CD4-positive, alpha-beta T cell (primary cell): ENCODE results near the gene PLEKHG3. TPM values are rescaled to one million over a fixed set of nuclear protein-coding genes. Genes with fewer than 3 reads are reported as not detected.

ENCODE experiments used
- ATAC-seq: fragments of 200-7000 bp; cut with Tn5 transposase; one replicate; pipeline ENCODE4 v1.10.0; 2022; ENCODE audit warnings: mild to moderate bottlenecking; ENCODE audit not compliant: poor library complexity
- CTCF ChIA-PET: fragments of 350-600 bp; sonication (Branson Sonifier 250); formaldehyde crosslinking; loops from one replicate; lab custom pipeline; 2021; ENCODE audit warnings: antibody characterized with exemption, inconsistent platforms; lab: Charles Lee
- POLR2A ChIA-PET: fragments of 350-600 bp; sonication (Branson Sonifier 250); formaldehyde crosslinking; loops from one replicate; lab custom pipeline; 2021; ENCODE audit warnings: antibody characterized with exemption, inconsistent platforms; lab: Charles Lee
- DNase-seq, 14 experiments: peaks; one replicate each; pipeline ENCODE4 v3.0.0-alpha.2; 2013 to 2020; ENCODE audit warnings: mixed read lengths in 2 of 14
- H3K27ac ChIP-seq, 2 donors: one replicate each; pipeline versions ENCODE4 v1.5.1 to v1.7.0; 2013; ENCODE audit warnings: low read length in 2 of 2, low read depth in 1 of 2, mild to moderate bottlenecking in 1 of 2
- H3K27me3 ChIP-seq, 2 experiments: 1 replicate in 1 of 2; 2 replicates in 1 of 2; pipeline versions ENCODE4 v1.6.1 to v1.7.0; 2013; ENCODE audit warnings: low read length in 2 of 2, control low read depth in 1 of 2, mild to moderate bottlenecking in 1 of 2, moderate library complexity in 1 of 2; ENCODE audit not compliant: insufficient read depth in 2 of 2, control insufficient read depth in 1 of 2
- H3K36me3 ChIP-seq: one replicate; pipeline ENCODE4 v1.6.1; 2013; ENCODE audit warnings: low read length, control low read depth; ENCODE audit not compliant: insufficient read depth
- H3K4me1 ChIP-seq: one replicate; pipeline ENCODE4 v1.6.1; 2013; ENCODE audit warnings: low read length, control low read depth; ENCODE audit not compliant: insufficient read depth
- H3K4me3 ChIP-seq: one replicate; pipeline ENCODE4 v1.5.1; 2013; ENCODE audit warnings: mild to moderate bottlenecking, low read length, moderate library complexity
- H3K9me3 ChIP-seq, 2 experiments: 1 replicate in 1 of 2; 2 replicates in 1 of 2; pipeline versions ENCODE4 v1.6.1 to v1.7.0; 2013; ENCODE audit warnings: low read length in 2 of 2, mild to moderate bottlenecking in 2 of 2, control low read depth in 1 of 2, moderate library complexity in 1 of 2; ENCODE audit not compliant: control insufficient read depth in 1 of 2, insufficient read depth in 1 of 2
- H3K27ac Mint-ChIP-seq: one replicate; pipeline ENCODE4 v1.8.0; 2020; ENCODE audit warnings: mixed read lengths
- H3K27me3 Mint-ChIP-seq: one replicate; pipeline ENCODE4 v1.8.0; 2021; ENCODE audit warnings: mixed read lengths
- H3K36me3 Mint-ChIP-seq: one replicate; pipeline ENCODE4 v1.8.0; 2021; ENCODE audit warnings: low read depth, mixed read lengths
- H3K4me1 Mint-ChIP-seq: one replicate; pipeline ENCODE4 v1.8.0; 2021; ENCODE audit warnings: low read depth, mixed read lengths
- H3K4me3 Mint-ChIP-seq: one replicate; pipeline ENCODE4 v1.8.0; 2020; ENCODE audit warnings: mild to moderate bottlenecking, mixed read lengths
- H3K9me3 Mint-ChIP-seq: one replicate; pipeline ENCODE4 v1.8.0; 2020; ENCODE audit warnings: mixed read lengths
- intact Hi-C, 2 experiments: fragments of 100-400 bp; cut with DNase I in 1 of 2; cut with micrococcal nuclease in 1 of 2; formaldehyde crosslinking; loops; one replicate each; pipeline versions ENCODE4 v1.15.1 to v1.9.0; 2023 to 2025; cut with DNase I, micrococcal nuclease
- total RNA-seq, 174 experiments: library from RNA in 2 of 174; stranded (reverse) in 2 of 174; gene quantifications; one replicate each; pipeline ENCODE4 v1.2.3 and lab custom pipeline; 2021 to 2026
- TF ChIP-seq, protein P1 (sequence below): fragments of 200-600 bp; IDR thresholded peaks from one replicate; pipeline ENCODE4 v1.8.0; 2022; ENCODE audit warnings: antibody characterized with exemption, mild to moderate bottlenecking

Gene PLEKHG3
- total RNA-seq, 2 experiments from 2014 or later, result 12.1 to 13.3 TPM

DNA sequence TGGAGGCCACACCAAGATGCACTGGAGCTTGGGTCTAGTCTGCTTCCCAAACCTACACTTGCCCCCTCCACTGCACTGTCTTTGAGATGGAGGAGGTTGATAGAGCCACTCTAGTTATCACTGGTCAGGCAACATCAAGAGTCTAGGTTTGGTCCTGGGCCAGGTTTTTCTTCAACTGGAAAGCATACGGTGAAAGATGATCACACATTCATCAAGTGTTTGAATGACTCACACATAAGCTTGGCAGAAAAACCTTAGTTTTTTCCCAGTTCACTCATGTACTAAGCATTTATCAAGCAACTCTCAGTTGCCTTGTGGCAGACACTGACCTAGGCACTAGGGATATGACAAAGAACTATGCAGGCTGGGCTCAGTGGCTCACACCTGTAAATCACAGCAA, 84.5 kb downstream of the PLEKHG3 start:
- Mint-ChIP-seq H3K27me3 (no peaks in the 10 kb centered on the region), H3K4me1 (no peaks in the 10 kb centered on the region), H3K27ac (no peak overlapping the region), H3K4me3 (no peak overlapping the region), H3K36me3 (no peaks in the 10 kb centered on the region), H3K9me3 (no peaks in the 10 kb centered on the region)
- Histone ChIP-seq H3K27ac (no peak overlapping the region), H3K4me3 (no peak overlapping the region), H3K4me1 (no peaks in the 10 kb centered on the region), H3K36me3 (no peaks in the 10 kb centered on the region), H3K27me3 (no peaks in the 10 kb centered on the region), H3K9me3 (no peaks in the 10 kb centered on the region)
- intact Hi-C loops, result no loop called here
- POLR2A ChIA-PET, result no interaction called here
- CTCF ChIA-PET, result no interaction called here
- TF ChIP-seq, protein P1, sequence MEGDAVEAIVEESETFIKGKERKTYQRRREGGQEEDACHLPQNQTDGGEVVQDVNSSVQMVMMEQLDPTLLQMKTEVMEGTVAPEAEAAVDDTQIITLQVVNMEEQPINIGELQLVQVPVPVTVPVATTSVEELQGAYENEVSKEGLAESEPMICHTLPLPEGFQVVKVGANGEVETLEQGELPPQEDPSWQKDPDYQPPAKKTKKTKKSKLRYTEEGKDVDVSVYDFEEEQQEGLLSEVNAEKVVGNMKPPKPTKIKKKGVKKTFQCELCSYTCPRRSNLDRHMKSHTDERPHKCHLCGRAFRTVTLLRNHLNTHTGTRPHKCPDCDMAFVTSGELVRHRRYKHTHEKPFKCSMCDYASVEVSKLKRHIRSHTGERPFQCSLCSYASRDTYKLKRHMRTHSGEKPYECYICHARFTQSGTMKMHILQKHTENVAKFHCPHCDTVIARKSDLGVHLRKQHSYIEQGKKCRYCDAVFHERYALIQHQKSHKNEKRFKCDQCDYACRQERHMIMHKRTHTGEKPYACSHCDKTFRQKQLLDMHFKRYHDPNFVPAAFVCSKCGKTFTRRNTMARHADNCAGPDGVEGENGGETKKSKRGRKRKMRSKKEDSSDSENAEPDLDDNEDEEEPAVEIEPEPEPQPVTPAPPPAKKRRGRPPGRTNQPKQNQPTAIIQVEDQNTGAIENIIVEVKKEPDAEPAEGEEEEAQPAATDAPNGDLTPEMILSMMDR, result no peak
- ATAC-seq (no peak), DNase-seq (no peak)

DNA sequence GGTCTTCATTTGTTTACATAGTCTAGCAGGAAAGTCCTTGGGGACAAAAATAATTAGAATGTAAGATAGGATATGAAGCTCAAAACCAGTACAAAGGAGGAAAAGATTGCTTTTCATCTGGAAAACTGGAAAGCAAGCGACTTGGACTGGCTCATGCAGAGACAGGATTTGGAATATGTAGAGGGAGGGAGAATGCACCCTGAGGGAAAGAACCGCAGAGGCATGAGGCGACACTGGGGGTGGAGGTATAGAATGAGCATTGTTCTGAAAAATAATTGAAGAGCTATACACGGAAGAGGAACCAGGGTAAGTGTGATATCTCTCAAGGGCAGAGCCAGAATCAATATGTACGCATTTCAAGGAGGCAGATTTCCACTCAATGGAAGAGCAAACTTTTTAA, 85.5 kb downstream of the PLEKHG3 start:
- H3K36me3 ChIP-seq, result no peaks in the 10 kb centered on the region
- intact Hi-C loops, result no loop called here
- Mint-ChIP-seq H3K9me3 (no peaks in the 10 kb centered on the region), H3K27ac (no peak overlapping the region), H3K27me3 (no peaks in the 10 kb centered on the region), H3K36me3 (no peaks in the 10 kb centered on the region), H3K4me3 (no peak overlapping the region), H3K4me1 (no peaks in the 10 kb centered on the region)
- ATAC-seq (no peak), DNase-seq (no peak)
- H3K4me1 ChIP-seq, result no peaks in the 10 kb centered on the region
- no peaks in the 10 kb centered on the region for H3K9me3 ChIP-seq
- ChIA-PET CTCF (no interaction called here), POLR2A (no interaction called here)
- no peak overlapping the region for H3K4me3 ChIP-seq
- TF ChIP-seq, protein P1, result no peak
- no peaks in the 10 kb centered on the region for H3K27me3 ChIP-seq
- no peak overlapping the region for H3K27ac ChIP-seq

DNA sequence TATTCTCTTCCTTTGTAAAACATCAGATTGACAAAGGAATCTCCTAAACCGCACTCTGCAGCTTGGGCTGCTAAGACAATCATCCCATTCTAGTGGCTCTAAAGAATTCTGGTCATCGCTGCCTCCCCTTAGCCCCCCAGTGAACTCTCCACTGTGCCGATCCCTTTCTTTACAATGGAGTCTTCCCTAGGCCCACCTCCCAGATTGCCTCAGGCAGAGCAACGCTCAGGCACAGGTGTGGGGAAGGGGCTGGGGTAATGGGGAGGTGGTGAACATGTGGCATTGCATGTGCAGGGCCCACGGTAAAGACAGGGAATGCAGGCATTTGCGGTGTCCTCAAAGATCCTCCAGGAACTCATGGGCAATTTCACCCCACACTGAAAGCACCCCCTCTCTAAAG, 86.3 kb downstream of the PLEKHG3 start:
- TF ChIP-seq, protein P1, result no peak
- CTCF ChIA-PET, result no interaction called here
- H3K27me3 ChIP-seq, result no peaks in the 10 kb centered on the region
- H3K4me1 Mint-ChIP-seq, result no peaks in the 10 kb centered on the region
- H3K36me3 ChIP-seq, result no peaks in the 10 kb centered on the region
- no peak overlapping the region for H3K27ac ChIP-seq
- no peak overlapping the region for H3K4me3 Mint-ChIP-seq
- POLR2A ChIA-PET, result no interaction called here
- no peaks in the 10 kb centered on the region for H3K9me3 Mint-ChIP-seq
- no peaks in the 10 kb centered on the region for H3K4me1 ChIP-seq
- H3K27ac Mint-ChIP-seq, result no peak overlapping the region
- no peak overlapping the region for H3K4me3 ChIP-seq
- ATAC-seq, result no peak
- no peaks in the 10 kb centered on the region for H3K9me3 ChIP-seq
- intact Hi-C loops, result no loop called here
- no peaks in the 10 kb centered on the region for H3K27me3 Mint-ChIP-seq
- DNase-seq, result no peak
- no peaks in the 10 kb centered on the region for H3K36me3 Mint-ChIP-seq
